NCI-H1092 treated with DMSO at 0.1 percent for 48 hours (cell line): ENCODE data around the gene CPPED1.

ENCODE experiments used
- DNase-seq: peaks from one replicate; lab custom pipeline; 2025; lab: John Stamatoyannopoulos, UW

CPPED1 gene

GRCh38 chr16:12646490-12647274 lies 157.0 kb downstream of the CPPED1 start:
- DNase-seq = no peak

GRCh38 chr16:12646098-12646489 lies 157.6 kb downstream of the CPPED1 start:
- no peak for DNase-seq

DNA sequence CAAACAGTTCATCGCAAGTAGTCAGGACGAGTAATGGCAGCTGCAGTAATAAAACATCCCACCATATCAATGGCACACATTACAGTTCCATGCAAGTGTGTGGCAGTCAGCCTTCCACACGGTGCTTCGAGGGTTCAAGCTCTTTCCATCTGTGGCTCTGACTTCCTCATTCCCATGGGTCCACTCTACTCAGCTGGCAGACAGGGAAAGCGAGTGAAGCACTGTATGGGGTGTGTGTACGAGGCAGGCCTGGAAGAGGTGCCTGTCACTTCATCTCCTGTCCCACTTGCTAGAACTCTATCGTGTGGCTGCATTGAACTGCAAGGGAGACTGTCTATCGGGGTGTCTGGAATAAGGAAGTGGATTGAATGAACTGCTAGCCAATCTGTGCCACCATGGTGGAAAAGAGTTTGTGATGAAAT lies 160.6 kb downstream of the CPPED1 start:
- no peak for DNase-seq

DNA sequence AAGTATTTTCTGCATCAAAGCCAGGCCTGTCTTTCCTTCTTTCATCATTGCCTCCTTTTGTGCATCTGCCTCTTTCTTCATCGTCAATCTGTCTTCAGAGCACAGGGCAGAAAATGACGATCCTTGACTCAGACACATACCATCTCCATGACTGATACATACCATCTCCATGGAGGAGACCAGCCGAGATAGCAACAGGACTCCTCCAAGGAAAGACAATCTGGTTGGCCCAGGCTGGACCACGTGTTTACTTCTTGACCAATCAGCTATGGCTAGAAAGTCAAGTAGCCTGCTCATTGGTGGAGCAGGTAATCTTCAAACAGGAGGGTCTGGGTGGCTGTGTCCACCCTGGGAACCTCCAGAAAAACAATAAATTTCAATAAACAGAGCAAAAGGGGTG lies 164.6 kb downstream of the CPPED1 start:
- no peak for DNase-seq

DNA sequence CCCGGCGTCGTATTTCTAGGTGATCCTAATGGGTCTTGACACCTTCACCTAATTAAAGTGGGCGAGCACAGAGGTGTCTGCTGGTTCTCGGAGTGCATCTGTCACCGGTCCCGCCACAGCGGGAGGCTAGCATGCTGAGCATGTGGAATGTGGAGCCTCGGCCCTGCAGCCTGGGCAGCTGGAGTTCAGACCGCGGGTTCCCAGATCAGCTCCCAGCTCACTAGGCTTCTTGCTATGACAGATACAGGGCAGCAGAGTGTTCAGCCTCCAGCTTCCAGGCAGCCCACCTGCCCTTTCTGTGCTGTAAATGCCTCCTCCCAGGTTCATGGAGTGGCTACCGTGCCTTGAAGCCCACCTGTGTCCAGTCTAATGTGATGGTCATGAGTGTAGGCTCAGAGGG lies 166.7 kb downstream of the CPPED1 start:
- no peak for DNase-seq

GRCh38 chr16:12629271-12629670 lies 174.4 kb downstream of the CPPED1 start:
- DNase-seq = no peak

DNA sequence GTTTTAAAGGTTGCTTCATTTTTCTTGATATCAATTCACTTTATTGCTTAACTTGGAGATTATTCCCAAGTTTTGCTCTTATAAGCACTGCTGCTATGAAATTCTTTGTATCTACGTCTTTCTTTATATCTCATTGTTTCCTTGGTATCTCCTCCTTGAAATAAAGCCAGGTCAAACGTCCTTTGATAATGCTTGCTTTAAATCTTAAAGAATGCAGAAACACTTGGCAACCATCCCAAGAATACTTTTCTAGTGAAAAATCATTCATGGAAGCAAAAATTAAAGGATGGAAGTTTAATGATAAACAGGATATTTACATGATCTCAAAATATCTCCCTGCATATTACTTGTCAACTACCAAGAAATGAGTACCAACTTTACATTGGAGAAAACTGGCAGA lies 175.2 kb downstream of the CPPED1 start:
- DNase-seq = no peak

- DNase-seq = no peak
Observed at GRCh38 chr16:12627394-12627793, 176.3 kb downstream of the CPPED1 start.

DNA sequence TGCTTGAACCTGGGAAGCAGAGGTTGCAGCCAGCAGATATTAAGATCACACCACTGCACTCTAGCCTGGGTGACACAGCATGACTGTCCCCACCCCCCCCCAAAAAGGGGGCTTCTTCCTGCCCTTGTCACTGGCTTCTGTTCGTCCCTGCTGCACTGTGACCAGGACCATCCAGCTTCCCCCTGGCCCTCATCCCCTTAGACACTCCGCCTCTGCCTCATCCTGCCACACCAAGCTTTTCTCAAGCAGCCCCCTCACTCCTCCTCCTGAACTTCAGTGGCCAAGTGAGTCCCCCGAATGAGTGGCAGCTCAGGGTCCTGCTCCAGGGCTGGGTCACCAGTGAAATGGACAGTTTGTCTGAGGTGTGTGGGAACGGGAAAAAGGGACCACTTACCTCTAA lies 177.3 kb downstream of the CPPED1 start:
- no peak for DNase-seq

DNA sequence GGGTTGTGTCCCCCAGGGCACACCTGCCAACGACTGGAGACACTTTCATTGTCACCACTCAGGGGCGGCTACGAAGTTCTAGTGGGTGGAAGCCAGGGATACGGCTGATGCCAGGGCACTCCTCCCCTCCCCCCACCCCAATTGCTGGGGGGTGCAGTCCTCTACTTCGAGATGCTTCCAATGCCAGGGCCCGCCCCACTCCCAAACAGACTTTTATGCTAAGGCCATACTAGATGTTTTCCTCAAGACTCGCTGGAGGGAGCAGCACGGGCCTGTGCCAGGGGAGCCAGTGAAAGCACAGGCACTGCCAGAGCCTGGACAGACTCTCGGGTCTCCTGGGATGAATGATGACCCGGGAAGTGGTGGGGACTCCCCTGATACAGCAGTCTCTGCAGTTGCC lies 178.0 kb downstream of the CPPED1 start:
- no peak for DNase-seq

- DNase-seq = no peak
Observed at GRCh38 chr16:12625068-12625467, 178.6 kb downstream of the CPPED1 start.

GRCh38 chr16:12620150-12620549 lies 183.5 kb downstream of the CPPED1 start:
- DNase-seq = no peak

DNA sequence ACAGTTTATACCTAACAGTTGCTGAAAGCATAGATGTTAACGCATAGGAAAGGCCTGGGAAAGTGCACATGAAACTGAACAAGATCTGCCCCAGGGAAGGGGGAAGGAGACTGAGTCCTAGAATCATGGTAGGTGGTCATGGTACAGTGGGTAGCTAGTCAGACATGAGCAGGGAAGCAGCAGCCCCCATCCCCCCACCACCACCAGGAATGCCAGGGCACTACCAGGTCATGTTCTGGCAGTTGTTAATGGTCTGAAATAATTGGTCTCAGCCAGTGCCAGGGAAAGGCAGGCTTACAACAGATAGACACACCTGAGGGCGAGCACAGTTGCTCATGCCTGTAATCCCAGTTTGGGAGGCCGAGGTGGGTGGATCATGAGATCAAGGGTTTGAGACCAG lies 185.2 kb downstream of the CPPED1 start:
- no peak for DNase-seq

DNA sequence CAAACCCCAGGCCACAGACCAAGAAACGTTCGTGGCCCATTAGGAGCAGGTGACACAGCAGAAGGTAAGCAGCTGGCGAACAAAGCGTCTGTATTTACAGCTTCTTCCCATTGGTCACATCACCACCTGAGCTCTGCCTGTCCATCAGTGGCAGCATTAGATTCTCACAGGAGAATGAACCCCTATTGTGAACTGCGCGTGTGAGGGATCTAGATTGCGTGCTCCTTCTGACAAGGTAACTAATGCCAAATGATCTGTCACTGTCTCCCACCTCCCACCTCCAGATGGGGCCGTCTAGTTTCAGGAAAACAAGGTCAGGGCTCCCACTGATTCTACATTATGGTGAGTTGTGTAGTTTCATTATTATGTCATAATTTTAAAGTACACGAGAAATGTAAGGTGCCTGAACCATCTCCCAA lies 186.3 kb downstream of the CPPED1 start:
- DNase-seq = no peak

- no peak for DNase-seq
Observed at GRCh38 chr16:12614662-12615278, 188.9 kb downstream of the CPPED1 start.

- DNase-seq = no peak
Observed at GRCh38 chr16:12613992-12614661, 189.6 kb downstream of the CPPED1 start.

- DNase-seq = no peak
Observed at GRCh38 chr16:12613131-12613991, 190.3 kb downstream of the CPPED1 start.

- DNase-seq = no peak
Observed at GRCh38 chr16:12612598-12613101, 191.0 kb downstream of the CPPED1 start.

GRCh38 chr16:12611916-12612597 lies 191.6 kb downstream of the CPPED1 start:
- DNase-seq = no peak

GRCh38 chr16:12611006-12611477 lies 192.6 kb downstream of the CPPED1 start:
- DNase-seq = no peak
